Neural cell (in vitro differentiated cells): ENCODE data around the gene LDHD. TPM values are rescaled to one million over a fixed set of nuclear protein-coding genes. Genes with fewer than 3 reads are reported as not detected.

ENCODE experiments used
- H2AFZ ChIP-seq: fragments of 200-600, 300-800 bp; sonication (generic), shearing (Covaris generic); 2 replicates; pipeline ENCODE4 v1.6.0; 2014; ENCODE audit warnings: low read depth, mild to moderate bottlenecking, antibody characterized with exemption, low read length, moderate library complexity
- H3F3A ChIP-seq: fragments of 200-600 bp; shearing (Covaris generic); 2 replicates; pipeline ENCODE4 v1.6.1; 2016; ENCODE audit warnings: mild to moderate bottlenecking, moderate library complexity, mixed read lengths, antibody characterized with exemption, low read length; ENCODE audit not compliant: insufficient read depth, poor library complexity, severe bottlenecking
- H3K27ac ChIP-seq: fragments of 200-600, 300-800 bp; sonication (generic), shearing (Covaris generic); 2 replicates; pipeline ENCODE4 v1.5.1; 2014; ENCODE audit warnings: mild to moderate bottlenecking, low read length, moderate library complexity
- H3K27me3 ChIP-seq: fragments of 300-800, 200-600 bp; sonication (generic), shearing (Covaris generic); 2 replicates; pipeline ENCODE4 v1.6.0; 2014; ENCODE audit warnings: mild to moderate bottlenecking, low read depth, low read length, moderate library complexity; ENCODE audit not compliant: insufficient read depth
- H3K36me3 ChIP-seq: fragments of 300-800, 200-600 bp; sonication (generic), shearing (Covaris generic); 2 replicates; pipeline ENCODE4 v1.5.1; 2014; ENCODE audit warnings: mild to moderate bottlenecking, antibody characterized with exemption, low read length, moderate library complexity; ENCODE audit not compliant: insufficient read depth
- H3K4me2 ChIP-seq: fragments of 300-800, 200-600 bp; sonication (generic), shearing (Covaris generic); 2 replicates; pipeline ENCODE4 v1.6.0; 2014; ENCODE audit warnings: mild to moderate bottlenecking, low read length
- H3K4me3 ChIP-seq: fragments of 300-800, 200-600 bp; sonication (generic), shearing (Covaris generic); 2 replicates; pipeline ENCODE4 v1.5.1; 2014; ENCODE audit warnings: mild to moderate bottlenecking, low read length, moderate library complexity
- H3K79me2 ChIP-seq: fragments of 200-600 bp; shearing (Covaris generic); replicated peaks from 2 replicates; pipeline ENCODE4 v1.6.0; 2014; ENCODE audit warnings: mild to moderate bottlenecking, low read length, moderate library complexity; ENCODE audit not compliant: insufficient read depth
- H3K9ac ChIP-seq: fragments of 300-800, 200-600 bp; sonication (generic), shearing (Covaris generic); 2 replicates; pipeline ENCODE4 v1.6.1; 2016; ENCODE audit warnings: mild to moderate bottlenecking, low read length, mixed read lengths
- H3K9me2 ChIP-seq: fragments of 200-600 bp; shearing (Covaris generic); 2 replicates; pipeline ENCODE4 v1.6.1; 2016; ENCODE audit warnings: mild to moderate bottlenecking, low read length, mixed read lengths; ENCODE audit not compliant: insufficient read depth
- H3K9me3 ChIP-seq: fragments of 200-600, 300-800 bp; sonication (generic), shearing (Covaris generic); 2 replicates; pipeline ENCODE4 v1.6.1; 2016; ENCODE audit warnings: mild to moderate bottlenecking, mixed run types, low read length, moderate library complexity, mixed read lengths
- H4K20me1 ChIP-seq: fragments of 200-600 bp; shearing (Covaris generic); 2 replicates; pipeline ENCODE4 v1.6.1; 2016; ENCODE audit warnings: mild to moderate bottlenecking, mixed run types; ENCODE audit not compliant: insufficient read depth
- EP300 ChIP-seq: fragments of 450-650 bp; conservative IDR thresholded peaks from 2 replicates; pipeline ENCODE4 v1.6.1; 2014; ENCODE audit warnings: antibody characterized with exemption, mild to moderate bottlenecking, moderate library complexity; ENCODE audit not compliant: poor library complexity, severe bottlenecking
- EZH2 ChIP-seq: fragments of 200-600, 300-800 bp; shearing (Covaris generic), sonication (generic); IDR thresholded peaks from 2 replicates; pipeline ENCODE4 v1.6.1; 2014; ENCODE audit warnings: antibody characterized with exemption, low read length, borderline replicate concordance, mild to moderate bottlenecking; ENCODE audit not compliant: insufficient read depth, poor library complexity, severe bottlenecking
- MXI1 ChIP-seq: fragments of 450-650 bp; conservative IDR thresholded peaks from 2 replicates; pipeline ENCODE4 v1.6.1; 2014; ENCODE audit warnings: antibody characterized with exemption, mild to moderate bottlenecking; ENCODE audit not compliant: poor library complexity, severe bottlenecking
- POLR2AphosphoS5 ChIP-seq: IDR thresholded peaks from 2 replicates; pipeline ENCODE4 v1.6.1; 2012
- SMC3 ChIP-seq: fragments of 450-650 bp; conservative IDR thresholded peaks from 2 replicates; pipeline ENCODE4 v1.6.1; 2014; ENCODE audit warnings: antibody characterized with exemption, mild to moderate bottlenecking, moderate library complexity; ENCODE audit not compliant: poor library complexity
- polyA plus RNA-seq: library from polyadenylated mRNA; depleted of rRNA; stranded (reverse); fragments of >200 nt; gene quantifications from 2 replicates; pipeline ENCODE4 v1.2.3, GENCODE V29; 2014
- TF ChIP-seq, protein P1 (sequence below): fragments of 450-650 bp; IDR thresholded peaks from 2 replicates; pipeline ENCODE4 v1.5.1; 2014; ENCODE audit warnings: antibody characterized with exemption, mild to moderate bottlenecking, moderate library complexity; ENCODE audit not compliant: poor library complexity, severe bottlenecking
- TF ChIP-seq, protein P2 (sequence below): IDR thresholded peaks from 2 replicates; pipeline ENCODE4 v1.6.1; 2012; ENCODE audit warnings: borderline replicate concordance

The LDHD gene
- polyA plus RNA-seq, 1 donor from 2014 or later = not detected

DNA sequence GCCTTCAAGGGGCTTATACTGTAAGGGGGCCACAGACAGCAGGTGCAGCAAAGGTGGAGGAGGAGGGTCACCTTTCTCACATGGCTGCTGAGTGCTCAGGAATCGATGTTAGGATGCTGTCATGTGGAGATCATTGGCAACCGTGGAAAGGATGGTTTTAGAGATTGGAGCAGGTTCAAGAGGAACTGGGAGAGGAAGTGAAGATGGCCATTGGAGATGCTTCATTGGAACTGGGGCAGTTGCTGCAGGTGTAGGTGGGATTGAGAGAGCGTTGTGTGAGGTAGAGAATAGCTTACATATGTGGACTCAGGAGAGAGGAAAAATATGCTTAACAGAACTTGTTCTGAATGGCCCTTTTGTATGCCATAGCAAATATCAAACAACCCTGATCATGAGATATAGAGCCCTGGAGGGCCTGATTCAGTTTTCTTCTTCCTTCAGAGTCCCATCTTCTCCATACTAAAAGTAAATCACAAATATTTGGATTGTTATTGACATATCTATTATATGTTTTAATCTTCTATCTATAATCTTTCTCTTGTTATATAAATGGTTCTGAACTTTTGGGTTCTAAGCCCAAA lies 40.8 kb downstream of the LDHD start:
- no peaks in the 10 kb centered on the region for H3K36me3 ChIP-seq
- TF ChIP-seq, protein P1, sequence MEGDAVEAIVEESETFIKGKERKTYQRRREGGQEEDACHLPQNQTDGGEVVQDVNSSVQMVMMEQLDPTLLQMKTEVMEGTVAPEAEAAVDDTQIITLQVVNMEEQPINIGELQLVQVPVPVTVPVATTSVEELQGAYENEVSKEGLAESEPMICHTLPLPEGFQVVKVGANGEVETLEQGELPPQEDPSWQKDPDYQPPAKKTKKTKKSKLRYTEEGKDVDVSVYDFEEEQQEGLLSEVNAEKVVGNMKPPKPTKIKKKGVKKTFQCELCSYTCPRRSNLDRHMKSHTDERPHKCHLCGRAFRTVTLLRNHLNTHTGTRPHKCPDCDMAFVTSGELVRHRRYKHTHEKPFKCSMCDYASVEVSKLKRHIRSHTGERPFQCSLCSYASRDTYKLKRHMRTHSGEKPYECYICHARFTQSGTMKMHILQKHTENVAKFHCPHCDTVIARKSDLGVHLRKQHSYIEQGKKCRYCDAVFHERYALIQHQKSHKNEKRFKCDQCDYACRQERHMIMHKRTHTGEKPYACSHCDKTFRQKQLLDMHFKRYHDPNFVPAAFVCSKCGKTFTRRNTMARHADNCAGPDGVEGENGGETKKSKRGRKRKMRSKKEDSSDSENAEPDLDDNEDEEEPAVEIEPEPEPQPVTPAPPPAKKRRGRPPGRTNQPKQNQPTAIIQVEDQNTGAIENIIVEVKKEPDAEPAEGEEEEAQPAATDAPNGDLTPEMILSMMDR = no peak
- TF ChIP-seq EP300 = no peak
- TF ChIP-seq EZH2 = no peak
- TF ChIP-seq POLR2AphosphoS5 = no peak
- TF ChIP-seq MXI1 = no peak

DNA sequence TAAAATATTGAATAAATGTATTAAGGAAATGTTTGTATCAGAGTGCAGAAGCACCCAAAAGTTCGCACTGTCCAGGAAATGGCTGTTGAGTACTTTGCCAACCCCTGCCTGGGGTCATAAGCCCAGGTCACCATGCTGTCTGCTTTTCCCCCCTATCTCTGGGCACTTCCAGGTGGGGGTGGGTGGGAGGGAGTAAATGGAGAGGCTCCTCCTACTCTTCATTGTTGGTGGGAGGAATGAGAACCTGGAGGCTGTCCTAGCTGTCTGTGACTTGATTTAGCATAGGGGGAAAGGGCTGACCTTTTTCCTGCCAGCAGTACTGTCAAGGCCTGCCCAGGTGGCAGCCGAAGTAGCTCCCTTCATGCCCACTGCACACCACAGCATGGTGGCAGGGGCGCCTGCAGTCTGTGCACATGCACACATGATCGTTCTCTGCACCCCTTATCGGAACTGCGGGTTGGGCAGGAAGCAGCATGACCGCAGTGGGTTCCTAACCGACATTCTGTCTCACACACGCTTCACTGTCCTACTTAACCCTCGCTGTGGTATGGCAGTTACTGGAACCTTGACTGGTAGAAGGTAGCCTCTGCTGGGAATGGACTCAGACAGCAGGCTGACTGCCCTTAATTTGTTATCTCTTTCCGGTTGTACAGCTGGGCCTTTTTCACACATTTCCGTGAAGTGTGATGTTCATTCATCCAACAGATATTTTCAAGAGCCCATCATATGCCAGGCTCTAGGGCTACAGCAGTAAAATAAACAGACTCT lies 41.5 kb downstream of the LDHD start:
- Histone ChIP-seq H3K36me3 (no peaks in the 10 kb centered on the region), H4K20me1 (no peaks in the 10 kb centered on the region), H3K27me3 (no peaks in the 10 kb centered on the region), H3K9ac (no peak overlapping the region), H2AFZ (no peak overlapping the region), H3K27ac (no peak overlapping the region), H3K9me3 (no peaks in the 10 kb centered on the region), H3K9me2 (no peaks in the 10 kb centered on the region), H3K4me2 (no peak overlapping the region), H3K79me2 (peaks cover 59% of the 10 kb centered on the region), H3F3A (no peaks in the 10 kb centered on the region), H3K4me3 (no peak overlapping the region)
- TF ChIP-seq, protein P2, sequence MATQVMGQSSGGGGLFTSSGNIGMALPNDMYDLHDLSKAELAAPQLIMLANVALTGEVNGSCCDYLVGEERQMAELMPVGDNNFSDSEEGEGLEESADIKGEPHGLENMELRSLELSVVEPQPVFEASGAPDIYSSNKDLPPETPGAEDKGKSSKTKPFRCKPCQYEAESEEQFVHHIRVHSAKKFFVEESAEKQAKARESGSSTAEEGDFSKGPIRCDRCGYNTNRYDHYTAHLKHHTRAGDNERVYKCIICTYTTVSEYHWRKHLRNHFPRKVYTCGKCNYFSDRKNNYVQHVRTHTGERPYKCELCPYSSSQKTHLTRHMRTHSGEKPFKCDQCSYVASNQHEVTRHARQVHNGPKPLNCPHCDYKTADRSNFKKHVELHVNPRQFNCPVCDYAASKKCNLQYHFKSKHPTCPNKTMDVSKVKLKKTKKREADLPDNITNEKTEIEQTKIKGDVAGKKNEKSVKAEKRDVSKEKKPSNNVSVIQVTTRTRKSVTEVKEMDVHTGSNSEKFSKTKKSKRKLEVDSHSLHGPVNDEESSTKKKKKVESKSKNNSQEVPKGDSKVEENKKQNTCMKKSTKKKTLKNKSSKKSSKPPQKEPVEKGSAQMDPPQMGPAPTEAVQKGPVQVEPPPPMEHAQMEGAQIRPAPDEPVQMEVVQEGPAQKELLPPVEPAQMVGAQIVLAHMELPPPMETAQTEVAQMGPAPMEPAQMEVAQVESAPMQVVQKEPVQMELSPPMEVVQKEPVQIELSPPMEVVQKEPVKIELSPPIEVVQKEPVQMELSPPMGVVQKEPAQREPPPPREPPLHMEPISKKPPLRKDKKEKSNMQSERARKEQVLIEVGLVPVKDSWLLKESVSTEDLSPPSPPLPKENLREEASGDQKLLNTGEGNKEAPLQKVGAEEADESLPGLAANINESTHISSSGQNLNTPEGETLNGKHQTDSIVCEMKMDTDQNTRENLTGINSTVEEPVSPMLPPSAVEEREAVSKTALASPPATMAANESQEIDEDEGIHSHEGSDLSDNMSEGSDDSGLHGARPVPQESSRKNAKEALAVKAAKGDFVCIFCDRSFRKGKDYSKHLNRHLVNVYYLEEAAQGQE = no peak
- TF ChIP-seq MXI1 = no peak
- no peak for TF ChIP-seq SMC3
- no peak for TF ChIP-seq POLR2AphosphoS5
- TF ChIP-seq, protein P1 = no peak

More for the DNA sequence above, 40.8 kb downstream of the LDHD start:
- H4K20me1 ChIP-seq = no peaks in the 10 kb centered on the region
- H3K9me3 ChIP-seq = no peaks in the 10 kb centered on the region
- no peak overlapping the region for H3K4me3 ChIP-seq
- no peaks in the 10 kb centered on the region for H3K9me2 ChIP-seq
- H3K79me2 ChIP-seq = peaks cover 54% of the 10 kb centered on the region
- H3F3A ChIP-seq = no peaks in the 10 kb centered on the region
- no peaks in the 10 kb centered on the region for H3K27me3 ChIP-seq
- H3K27ac ChIP-seq = no peak overlapping the region
- no peak overlapping the region for H2AFZ ChIP-seq
- H3K9ac ChIP-seq = no peak overlapping the region
- no peak overlapping the region for H3K4me2 ChIP-seq
